ENCODE data around the gene EIF5.

- TF ChIP-seq FOXP2 (optimal IDR thresholded peaks at IDR 0.05; ENCODE audit: borderline replicate concordance, extremely low read depth, extremely low read length, insufficient read depth) (no peak), POLR2AphosphoS5 (IDR thresholded peaks at IDR 0.05; ENCODE audit: low read depth, low read length) (no peak)
Measured at GRCh38 chr14:103390605-103391004, 56.6 kb downstream of the EIF5 start.
